NCI-H510A treated with DMSO at 0.1 percent for 48 hours (cell line): Measurements from ENCODE around the gene UBE2Q2.

Experiments used
- DNase-seq: peaks from one replicate; lab custom pipeline; 2025; lab: John Stamatoyannopoulos, UW

The UBE2Q2 gene

GRCh38 chr15:75923756-75924155 lies 80.5 kb downstream of the UBE2Q2 start:
- no peak for DNase-seq

GRCh38 chr15:75924576-75924975 lies 81.3 kb downstream of the UBE2Q2 start:
- no peak for DNase-seq

- DNase-seq: no peak
Observed at GRCh38 chr15:75925440-75925839, 82.2 kb downstream of the UBE2Q2 start.

- no peak for DNase-seq
Observed at GRCh38 chr15:75926931-75927330, 83.7 kb downstream of the UBE2Q2 start.

GRCh38 chr15:75927601-75928000 lies 84.4 kb downstream of the UBE2Q2 start:
- no peak for DNase-seq

GRCh38 chr15:75928680-75929608 lies 85.7 kb downstream of the UBE2Q2 start:
- peak; percentile 2 for DNase-seq

GRCh38 chr15:75929799-75930565 lies 86.7 kb downstream of the UBE2Q2 start:
- no peak for DNase-seq

- DNase-seq: no peak
Observed at GRCh38 chr15:75930866-75931265, 87.6 kb downstream of the UBE2Q2 start.

- no peak for DNase-seq
Observed at GRCh38 chr15:75942464-75942863, 99.2 kb downstream of the UBE2Q2 start.

- no peak for DNase-seq
Observed at GRCh38 chr15:75943246-75943645, 100.0 kb downstream of the UBE2Q2 start.

- no peak for DNase-seq
Observed at GRCh38 chr15:75943713-75944215, 100.5 kb downstream of the UBE2Q2 start.

GRCh38 chr15:75945953-75946352 lies 102.7 kb downstream of the UBE2Q2 start:
- no peak for DNase-seq

GRCh38 chr15:75947092-75947491 lies 103.8 kb downstream of the UBE2Q2 start:
- DNase-seq: no peak

GRCh38 chr15:75948761-75949296 lies 105.6 kb downstream of the UBE2Q2 start:
- no peak for DNase-seq
